ENCODE results near the gene HOOK1. TPM values are rescaled to one million over a fixed set of nuclear protein-coding genes. Genes with fewer than 3 reads are reported as not detected.

HOOK1 gene
- total RNA-seq, 1 experiment from 2014 or later = 42.0 TPM

GRCh38 chr1:59897165-59897564, 82.4 kb downstream of the HOOK1 start:
- no peaks in the 10 kb centered on the region for H3K23me2 ChIP-seq (ENCODE audit: insufficient read length, low read depth, low read length, poor library complexity, severe bottlenecking)
- no peak overlapping the region for H3K18ac ChIP-seq (ENCODE audit: insufficient read length, low read depth, low read length)
- no peak overlapping the region for H2BK12ac ChIP-seq (ENCODE audit: insufficient read length, low read depth, low read length)
- H3K9me3 ChIP-seq (ENCODE audit: control insufficient read depth, low read depth, low read length) = no peaks in the 10 kb centered on the region
- no peaks in the 10 kb centered on the region for H3K9me3 Mint-ChIP-seq
- no peaks in the 10 kb centered on the region for H3K27me3 ChIP-seq (ENCODE audit: insufficient read depth, low read length)
- H3K36me3 Mint-ChIP-seq (ENCODE audit: insufficient read depth in 1 of 3, low read depth in 3 of 3) = no peaks in the 10 kb centered on the region
- no peak overlapping the region for H2BK120ac ChIP-seq (ENCODE audit: low read depth, low read length, poor library complexity, severe bottlenecking)
- H3K79me1 ChIP-seq (ENCODE audit: insufficient read depth, low read depth, low read length, poor library complexity, severe bottlenecking) = no peaks in the 10 kb centered on the region
- H4K20me1 ChIP-seq (ENCODE audit: control insufficient read depth, insufficient read depth, insufficient read length) = no peaks in the 10 kb centered on the region
- H3K4me2 ChIP-seq (ENCODE audit: insufficient read depth, insufficient read length, low read length) = no peak overlapping the region
- no peak overlapping the region for H3T11ph ChIP-seq (ENCODE audit: low read length)
- DNase-seq = no peak
- no peak overlapping the region for H3K27ac Mint-ChIP-seq
- no peak overlapping the region for H4K8ac ChIP-seq (replicated peaks; ENCODE audit: insufficient read length, low read depth, low read length)
- no peak overlapping the region for H3K27ac ChIP-seq (ENCODE audit: insufficient read length, low read depth, low read length)
- no peak overlapping the region for H2AFZ ChIP-seq (ENCODE audit: low read length)
- H4K5ac ChIP-seq (ENCODE audit: insufficient read length, low read depth, low read length) = no peak overlapping the region
- no peak overlapping the region for H4K91ac ChIP-seq (ENCODE audit: insufficient read length, low read depth, low read length)
- H3K23ac ChIP-seq (ENCODE audit: insufficient read length, low read depth, low read length) = no peak overlapping the region
- H3K56ac ChIP-seq (ENCODE audit: insufficient read length, low read depth, low read length) = no peak overlapping the region
- H2BK20ac ChIP-seq (ENCODE audit: low read depth, low read length, poor library complexity, severe bottlenecking) = no peak overlapping the region
- no peak overlapping the region for H2BK5ac ChIP-seq (ENCODE audit: insufficient read length, low read length)
- H3K14ac ChIP-seq (ENCODE audit: insufficient read depth, low read length) = no peak overlapping the region
- no peak overlapping the region for H3K4me3 Mint-ChIP-seq
- no peak overlapping the region for H2BK15ac ChIP-seq (ENCODE audit: low read depth, low read length)
- 100% methylated on average over 1 of the region's 2 CpGs for WGBS (ENCODE audit: extremely low coverage, insufficient read length, low lambda C conversion rate)
- H3K79me2 ChIP-seq (ENCODE audit: insufficient read depth, low read length) = no peaks in the 10 kb centered on the region
- no peak for TF ChIP-seq CTCF (conservative IDR thresholded peaks at IDR 0.05)
- H3K4ac ChIP-seq (ENCODE audit: low read depth, low read length) = no peak overlapping the region
- H3K27me3 Mint-ChIP-seq (ENCODE audit: low read depth) = no peaks in the 10 kb centered on the region
- H3K9ac ChIP-seq (ENCODE audit: extremely low read depth, insufficient read length, low read length) = no peak overlapping the region
- no peak overlapping the region for H2AK5ac ChIP-seq (ENCODE audit: insufficient read length, low read length)
- no peaks in the 10 kb centered on the region for H3K4me1 ChIP-seq (ENCODE audit: insufficient read depth, low read length)
- peaks cover 9 to 14% of the 10 kb centered on the region in 2 experiments for H3K4me1 Mint-ChIP-seq

Measured in H9 (cell line).